Measurements from ENCODE around the gene SCN2B. TPM values are rescaled to one million over a fixed set of nuclear protein-coding genes. Genes with fewer than 3 reads are reported as not detected.

Gene SCN2B
- total RNA-seq, 3 donors from 2014 or later (not counting 1 experiment from before 2014, with no cell fraction given) = not detected

- H3K9me3 ChIP-seq (ENCODE audit: control insufficient read depth, insufficient read depth, low read length) = no peaks in the 10 kb centered on the region
- DNase-seq (peak in 1 of 2 donors; percentile 35), ATAC-seq (no peak)
- Mint-ChIP-seq H3K36me3 (no peaks in the 10 kb centered on the region), H3K9me3 (no peaks in the 10 kb centered on the region), H3K27ac (peak overlapping the region in 1 of 2 donors; percentile 89), H3K27me3 (ENCODE audit: low read depth in 2 of 2) (peaks cover 16 to 56% of the 10 kb centered on the region in 2 donors), H3K4me3 (peak overlapping the region; percentile 66), H3K4me1 (peaks cover 39 to 55% of the 10 kb centered on the region in 2 donors)
- H3K27me3 ChIP-seq (ENCODE audit: control insufficient read depth, insufficient read depth, low read length) = no peaks in the 10 kb centered on the region
- H3K4me3 ChIP-seq (ENCODE audit: low read length) = peak overlapping the region; percentile 33
- intact Hi-C loops (cut with micrococcal nuclease) = loop anchor here (10.0 kb wide), 1 partner anchor 219 kb away; no protein-coding TSS in a partner anchor
- H3K4me1 ChIP-seq (ENCODE audit: control insufficient read depth, insufficient read depth, low read length) = peaks cover 61% of the 10 kb centered on the region
- peak overlapping the region; percentile 47 for H3K27ac ChIP-seq (ENCODE audit: low read length)
- no peak for TF ChIP-seq CTCF (IDR thresholded peaks at IDR 0.05)
- WGBS (ENCODE audit: insufficient coverage) = no CpG with 5 or more reads among the region's 2 CpGs
- no peaks in the 10 kb centered on the region for H3K36me3 ChIP-seq (ENCODE audit: control insufficient read depth, insufficient read depth, low read length)
Measured at GRCh38 chr11:118223570-118223969, 47.1 kb upstream of the SCN2B start.

- H3K9me3 ChIP-seq (ENCODE audit: control insufficient read depth, insufficient read depth, low read length) = no peaks in the 10 kb centered on the region
- Mint-ChIP-seq H3K27me3 (ENCODE audit: low read depth in 2 of 2) (peaks cover 16 to 56% of the 10 kb centered on the region in 2 donors), H3K36me3 (no peaks in the 10 kb centered on the region), H3K4me1 (peaks cover 27 to 43% of the 10 kb centered on the region in 2 donors), H3K4me3 (peak overlapping the region; percentile 5), H3K27ac (no peak overlapping the region), H3K9me3 (no peaks in the 10 kb centered on the region)
- no peak for DNase-seq
- peaks cover 62% of the 10 kb centered on the region for H3K4me1 ChIP-seq (ENCODE audit: control insufficient read depth, insufficient read depth, low read length)
- TF ChIP-seq CTCF (IDR thresholded peaks at IDR 0.05) = no peak
- intact Hi-C loops (cut with micrococcal nuclease) = loop anchor here (10.0 kb wide), 1 partner anchor 218 kb away; no protein-coding TSS in a partner anchor
- WGBS (ENCODE audit: insufficient coverage) = 82% methylated on average over 3 of the region's 4 CpGs
- no peak overlapping the region for H3K27ac ChIP-seq (ENCODE audit: low read length)
- H3K36me3 ChIP-seq (ENCODE audit: control insufficient read depth, insufficient read depth, low read length) = no peaks in the 10 kb centered on the region
- H3K27me3 ChIP-seq (ENCODE audit: control insufficient read depth, insufficient read depth, low read length) = no peaks in the 10 kb centered on the region
- no peak overlapping the region for H3K4me3 ChIP-seq (ENCODE audit: low read length)
- no peak for ATAC-seq
Measured at GRCh38 chr11:118222437-118222836, 46.0 kb upstream of the SCN2B start.

GRCh38 chr11:118221419-118221818, 45.0 kb upstream of the SCN2B start:
- DNase-seq = no peak
- H3K27me3 ChIP-seq (ENCODE audit: control insufficient read depth, insufficient read depth, low read length) = no peaks in the 10 kb centered on the region
- peaks cover 16 to 63% of the 10 kb centered on the region in 2 donors for H3K27me3 Mint-ChIP-seq (ENCODE audit: low read depth in 2 of 2)
- no peak for TF ChIP-seq CTCF (IDR thresholded peaks at IDR 0.05)
- H3K27ac ChIP-seq (ENCODE audit: low read length) = peak overlapping the region; percentile 2
- H3K4me1 ChIP-seq (ENCODE audit: control insufficient read depth, insufficient read depth, low read length) = peaks cover 55% of the 10 kb centered on the region
- no peak overlapping the region for H3K4me3 Mint-ChIP-seq
- H3K36me3 ChIP-seq (ENCODE audit: control insufficient read depth, insufficient read depth, low read length) = no peaks in the 10 kb centered on the region
- WGBS (ENCODE audit: insufficient coverage) = 90% methylated on average over 5 of the region's 5 CpGs
- ATAC-seq = no peak
- no peaks in the 10 kb centered on the region for H3K36me3 Mint-ChIP-seq
- intact Hi-C loops (cut with micrococcal nuclease) = loop anchor here (10.0 kb wide), 1 partner anchor 217 kb away; no protein-coding TSS in a partner anchor
- no peaks in the 10 kb centered on the region for H3K9me3 ChIP-seq (ENCODE audit: control insufficient read depth, insufficient read depth, low read length)
- peaks cover 17 to 40% of the 10 kb centered on the region in 2 donors for H3K4me1 Mint-ChIP-seq
- no peaks in the 10 kb centered on the region for H3K9me3 Mint-ChIP-seq
- H3K4me3 ChIP-seq (ENCODE audit: low read length) = no peak overlapping the region
- no peak overlapping the region for H3K27ac Mint-ChIP-seq

GRCh38 chr11:118219732-118220131, 43.3 kb upstream of the SCN2B start:
- TF ChIP-seq CTCF (IDR thresholded peaks at IDR 0.05) = no peak
- no peaks in the 10 kb centered on the region for H3K9me3 Mint-ChIP-seq
- Histone ChIP-seq H3K27ac (ENCODE audit: low read length) (peak overlapping the region; percentile 17), H3K4me1 (ENCODE audit: control insufficient read depth, insufficient read depth, low read length) (peaks cover 51% of the 10 kb centered on the region), H3K9me3 (ENCODE audit: control insufficient read depth, insufficient read depth, low read length) (no peaks in the 10 kb centered on the region), H3K36me3 (ENCODE audit: control insufficient read depth, insufficient read depth, low read length) (no peaks in the 10 kb centered on the region), H3K4me3 (ENCODE audit: low read length) (no peak overlapping the region), H3K27me3 (ENCODE audit: control insufficient read depth, insufficient read depth, low read length) (no peaks in the 10 kb centered on the region)
- no peak overlapping the region for H3K4me3 Mint-ChIP-seq
- H3K36me3 Mint-ChIP-seq = no peaks in the 10 kb centered on the region
- no peak overlapping the region for H3K27ac Mint-ChIP-seq
- 64% methylated on average over 1 of the region's 1 CpG for WGBS (ENCODE audit: insufficient coverage)
- H3K4me1 Mint-ChIP-seq = peaks cover 7 to 42% of the 10 kb centered on the region in 2 donors
- ATAC-seq = no peak
- intact Hi-C loops (cut with micrococcal nuclease) = loop anchor here (10.0 kb wide), 1 partner anchor 215 kb away; no protein-coding TSS in a partner anchor
- DNase-seq = no peak
- peaks cover 16 to 60% of the 10 kb centered on the region in 2 donors for H3K27me3 Mint-ChIP-seq (ENCODE audit: low read depth in 2 of 2)

All from natural killer cell (primary cell).